ENCODE results near the gene PLEKHO2. TPM values are rescaled to one million over a fixed set of nuclear protein-coding genes. Genes with fewer than 3 reads are reported as not detected.

PLEKHO2 gene
- total RNA-seq, 1 donor from 2014 or later = 15.7 TPM

- peaks cover 12% of the 10 kb centered on the region for H3K36me3 Mint-ChIP-seq (ENCODE audit: low read depth)
- peaks cover 69% of the 10 kb centered on the region for H3K4me1 Mint-ChIP-seq
- H3K27ac Mint-ChIP-seq = peak overlapping the region; percentile 65
- peak; percentile 76 for DNase-seq
- H3K27me3 Mint-ChIP-seq = no peaks in the 10 kb centered on the region
- H3K9me3 Mint-ChIP-seq = no peaks in the 10 kb centered on the region
- H3K4me3 Mint-ChIP-seq = peak overlapping the region; percentile 88
- intact Hi-C loops (cut with micrococcal nuclease) = loop anchor here (10.0 kb wide), 2 partner anchors 142 to 342 kb away; partner anchors contain the start of genes CLPX and SPG21
Observed at GRCh38 chr15:64842096-64842939, 603 bp downstream of the PLEKHO2 start.

DNA sequence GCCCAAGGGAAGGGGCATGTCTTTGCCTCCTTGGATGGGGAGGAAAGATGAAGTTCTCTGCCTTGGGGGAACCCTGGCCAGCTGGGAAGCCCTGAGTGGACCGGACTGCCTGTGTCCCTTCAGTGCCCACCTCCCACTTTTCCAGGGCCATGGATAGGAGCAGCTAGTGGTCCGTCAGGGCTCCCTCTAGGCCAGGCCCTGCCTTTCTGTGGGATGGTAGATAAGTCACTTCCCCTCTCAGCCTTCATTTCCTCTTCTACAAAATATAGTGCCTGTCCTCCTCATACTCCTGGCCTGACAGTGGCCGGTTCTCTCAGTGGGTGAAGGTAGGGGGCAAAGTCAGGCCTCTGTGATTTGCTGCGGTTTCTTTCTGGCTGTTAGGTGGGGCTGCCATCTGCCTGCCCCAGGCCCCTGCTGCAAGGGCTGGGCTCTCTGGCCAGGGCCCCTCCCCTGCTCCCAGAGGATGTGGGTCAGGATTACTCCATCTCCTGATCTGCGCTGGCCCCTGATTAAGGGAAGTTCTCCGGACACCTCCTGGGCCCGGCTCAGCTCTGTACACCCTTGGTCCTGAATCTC lies 1.4 kb downstream of the PLEKHO2 start:
- Mint-ChIP-seq H3K4me3 (peak overlapping the region; percentile 88), H3K27me3 (no peaks in the 10 kb centered on the region), H3K4me1 (peaks cover 66% of the 10 kb centered on the region), H3K9me3 (no peaks in the 10 kb centered on the region), H3K27ac (peak overlapping the region; percentile 65), H3K36me3 (ENCODE audit: low read depth) (peaks cover 16% of the 10 kb centered on the region)
- intact Hi-C loops (cut with micrococcal nuclease) = loop anchor here (10.0 kb wide), 2 partner anchors 142 to 342 kb away; partner anchors contain the start of genes CLPX and SPG21
- DNase-seq = peak; percentile 74

DNA sequence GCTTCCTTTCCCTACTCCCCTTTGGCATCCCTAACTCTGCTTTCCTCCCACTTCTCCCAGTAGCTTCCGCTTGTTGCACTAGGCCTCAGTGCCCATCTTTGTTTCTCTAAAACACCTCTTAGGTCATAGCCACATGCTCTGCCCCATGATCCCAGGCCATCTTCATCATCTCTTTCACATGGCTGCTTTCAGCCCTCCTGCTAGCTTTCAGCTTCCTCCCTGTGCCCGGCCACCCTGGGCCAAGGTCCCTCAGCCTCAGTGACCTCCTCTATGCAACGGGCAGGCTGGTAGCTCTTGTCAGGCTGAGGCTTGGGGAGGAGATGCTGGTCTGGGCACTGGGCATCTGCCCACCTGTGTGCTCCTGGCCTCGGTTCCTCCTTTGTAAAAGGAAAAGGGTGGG lies 2.3 kb downstream of the PLEKHO2 start:
- Mint-ChIP-seq H3K4me3 (peak overlapping the region; percentile 88), H3K27ac (peak overlapping the region; percentile 83), H3K36me3 (ENCODE audit: low read depth) (peaks cover 22% of the 10 kb centered on the region), H3K9me3 (no peaks in the 10 kb centered on the region), H3K27me3 (no peaks in the 10 kb centered on the region), H3K4me1 (peaks cover 65% of the 10 kb centered on the region)
- DNase-seq = no peak
- intact Hi-C loops (cut with micrococcal nuclease) = loop anchor here (2.0 to 10.0 kb wide), 4 partner anchors 39 to 341 kb away; partner anchors contain the start of genes CLPX and SPG21

DNA sequence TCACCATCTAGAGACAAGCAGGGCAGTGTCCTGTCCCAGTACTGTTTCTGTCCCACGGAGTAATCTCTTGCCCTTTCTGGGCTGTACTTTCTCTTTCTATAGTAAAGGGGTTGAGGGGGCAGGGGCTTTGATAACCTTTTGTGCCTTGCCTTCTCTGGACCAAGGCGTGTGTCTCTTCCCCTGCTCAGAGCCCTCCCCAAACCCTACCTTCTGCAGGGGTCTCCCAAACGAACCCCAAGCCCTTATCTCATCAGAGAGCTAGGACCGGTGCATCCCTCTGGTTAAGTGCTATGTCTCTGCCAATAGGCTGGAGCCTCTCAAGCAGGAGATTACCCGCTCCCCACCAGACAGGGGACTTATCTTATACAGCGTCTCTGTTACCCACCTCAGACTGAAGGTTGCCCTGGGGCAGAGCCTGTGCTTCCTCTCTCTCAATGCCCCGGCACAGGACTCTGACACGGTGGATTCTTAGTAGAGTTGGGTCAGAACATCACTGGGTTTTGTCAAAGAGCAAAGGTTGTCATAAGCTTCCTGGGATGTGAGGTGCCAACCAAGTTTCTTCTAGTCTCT lies 2.9 kb downstream of the PLEKHO2 start:
- Mint-ChIP-seq H3K4me1 (peaks cover 62% of the 10 kb centered on the region), H3K27ac (peak overlapping the region; percentile 83), H3K27me3 (no peaks in the 10 kb centered on the region), H3K36me3 (ENCODE audit: low read depth) (peaks cover 23% of the 10 kb centered on the region), H3K9me3 (no peaks in the 10 kb centered on the region), H3K4me3 (peak overlapping the region; percentile 88)
- intact Hi-C loops (cut with micrococcal nuclease) = loop anchor here (2.0 to 10.0 kb wide), 4 partner anchors 38 to 340 kb away; partner anchors contain the start of genes CLPX and SPG21
- peak; percentile 73 for DNase-seq

DNA sequence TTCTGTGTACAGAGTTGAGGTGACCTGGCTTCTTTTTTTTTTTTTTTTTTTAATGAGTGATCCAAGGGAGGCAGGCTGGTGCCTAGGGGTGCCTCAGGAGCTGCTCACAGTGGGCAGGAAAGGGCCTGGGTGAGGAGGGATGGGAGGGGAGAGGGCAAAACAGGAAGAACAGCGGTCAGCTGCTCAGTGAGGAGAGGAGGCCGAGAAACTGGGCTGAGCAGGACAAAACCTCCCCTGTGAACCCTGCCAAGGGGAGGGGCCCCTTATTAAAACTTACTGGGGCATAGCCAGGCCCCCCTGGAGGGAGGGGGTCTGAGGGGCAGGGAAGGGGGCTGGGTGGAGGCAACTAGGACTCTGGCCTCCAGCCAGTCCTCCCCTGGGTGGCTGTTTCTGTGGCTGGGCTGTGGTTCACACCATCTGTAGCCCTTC lies 3.5 kb downstream of the PLEKHO2 start:
- H3K4me1 Mint-ChIP-seq = peaks cover 59% of the 10 kb centered on the region

DNA sequence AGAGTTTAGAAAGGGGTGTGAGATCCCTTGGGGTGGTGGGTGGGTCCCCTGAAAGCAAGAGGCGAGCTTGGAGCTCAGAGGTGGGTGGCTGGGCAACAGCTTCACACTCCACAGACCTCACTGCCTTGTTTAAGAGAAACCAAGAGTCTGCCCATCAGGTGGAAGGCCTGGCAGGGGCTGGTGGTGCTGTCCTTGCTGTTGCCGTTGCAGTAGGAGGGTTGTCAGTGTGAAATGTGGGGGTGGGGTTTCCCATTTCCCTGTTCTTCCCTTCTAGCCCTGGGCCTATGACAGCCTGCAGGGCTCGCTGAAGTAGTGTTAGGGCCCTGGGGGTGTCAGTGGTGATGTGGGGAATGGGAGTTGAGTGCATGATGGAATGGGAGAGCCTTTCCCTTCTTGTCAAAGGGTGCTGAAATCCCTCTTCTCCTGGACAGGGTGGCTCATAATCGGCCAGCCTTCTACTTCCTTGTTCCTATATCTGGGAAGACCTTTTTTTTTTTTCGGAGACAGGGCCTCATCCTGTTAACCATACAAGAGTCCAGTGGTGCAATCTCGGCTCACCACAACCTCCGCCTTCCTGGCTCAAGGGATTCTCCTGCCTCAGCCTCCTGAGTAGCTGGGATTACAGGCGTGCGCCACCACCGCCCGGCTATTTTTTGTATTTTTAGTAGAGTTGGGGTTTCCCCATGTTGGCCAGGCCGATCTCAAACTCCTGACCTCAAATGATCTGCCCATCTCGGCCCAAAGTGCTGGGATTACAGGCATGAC lies 4.3 kb downstream of the PLEKHO2 start:
- Mint-ChIP-seq H3K9me3 (no peaks in the 10 kb centered on the region), H3K4me1 (peaks cover 52% of the 10 kb centered on the region), H3K36me3 (ENCODE audit: low read depth) (peaks cover 32% of the 10 kb centered on the region), H3K4me3 (peak overlapping the region; percentile 56), H3K27ac (peak overlapping the region; percentile 75), H3K27me3 (no peaks in the 10 kb centered on the region)
- DNase-seq = no peak
- intact Hi-C loops (cut with micrococcal nuclease) = loop anchor here (2.0 to 10.0 kb wide), 4 partner anchors 37 to 339 kb away; partner anchors contain the start of genes CLPX and SPG21

More for the DNA sequence above, 3.5 kb downstream of the PLEKHO2 start:
- intact Hi-C loops (cut with micrococcal nuclease) = loop anchor here (2.0 to 10.0 kb wide), 4 partner anchors 38 to 340 kb away; partner anchors contain the start of genes CLPX and SPG21
- Mint-ChIP-seq H3K9me3 (no peaks in the 10 kb centered on the region), H3K36me3 (ENCODE audit: low read depth) (peaks cover 24% of the 10 kb centered on the region), H3K4me3 (peak overlapping the region; percentile 88), H3K27ac (peak overlapping the region; percentile 83), H3K27me3 (no peaks in the 10 kb centered on the region)
- no peak for DNase-seq

DNA sequence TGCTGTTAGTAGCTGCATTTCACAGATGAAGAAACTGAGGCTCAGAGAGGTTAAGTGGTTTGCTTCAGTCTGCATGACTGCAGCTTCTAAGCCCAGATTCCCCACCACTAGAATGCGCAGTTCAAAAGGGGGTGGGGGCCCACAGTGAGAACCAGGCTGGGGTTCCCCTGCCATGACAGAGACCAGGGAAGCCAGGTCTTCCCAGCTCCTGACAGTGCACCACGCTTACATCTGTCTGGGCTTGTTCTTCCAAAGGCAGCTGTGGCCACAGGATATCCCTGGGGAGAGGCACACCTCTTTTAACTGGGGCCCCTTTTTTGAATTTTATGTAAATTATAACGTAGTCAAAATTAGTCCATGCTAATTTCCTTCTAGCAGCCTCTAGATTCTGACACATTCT lies 5.3 kb downstream of the PLEKHO2 start:
- H3K4me3 Mint-ChIP-seq = no peak overlapping the region
- no peaks in the 10 kb centered on the region for H3K27me3 Mint-ChIP-seq
- H3K4me1 Mint-ChIP-seq = peaks cover 52% of the 10 kb centered on the region
- peaks cover 36% of the 10 kb centered on the region for H3K36me3 Mint-ChIP-seq (ENCODE audit: low read depth)
- intact Hi-C loops (cut with micrococcal nuclease) = loop anchor here (10.0 kb wide), 2 partner anchors 138 to 338 kb away; partner anchors contain the start of genes CLPX and SPG21
- H3K9me3 Mint-ChIP-seq = no peaks in the 10 kb centered on the region
- DNase-seq = no peak
- no peak overlapping the region for H3K27ac Mint-ChIP-seq

- Mint-ChIP-seq H3K4me1 (peaks cover 51% of the 10 kb centered on the region), H3K27ac (peak overlapping the region; percentile 68), H3K27me3 (no peaks in the 10 kb centered on the region), H3K36me3 (ENCODE audit: low read depth) (peaks cover 35% of the 10 kb centered on the region), H3K4me3 (no peak overlapping the region), H3K9me3 (no peaks in the 10 kb centered on the region)
- intact Hi-C loops (cut with micrococcal nuclease) = loop anchor here (10.0 kb wide), 2 partner anchors 137 to 337 kb away; partner anchors contain the start of genes CLPX and SPG21
- DNase-seq = no peak
Observed at GRCh38 chr15:64847448-64847847, 5.7 kb downstream of the PLEKHO2 start.

DNA sequence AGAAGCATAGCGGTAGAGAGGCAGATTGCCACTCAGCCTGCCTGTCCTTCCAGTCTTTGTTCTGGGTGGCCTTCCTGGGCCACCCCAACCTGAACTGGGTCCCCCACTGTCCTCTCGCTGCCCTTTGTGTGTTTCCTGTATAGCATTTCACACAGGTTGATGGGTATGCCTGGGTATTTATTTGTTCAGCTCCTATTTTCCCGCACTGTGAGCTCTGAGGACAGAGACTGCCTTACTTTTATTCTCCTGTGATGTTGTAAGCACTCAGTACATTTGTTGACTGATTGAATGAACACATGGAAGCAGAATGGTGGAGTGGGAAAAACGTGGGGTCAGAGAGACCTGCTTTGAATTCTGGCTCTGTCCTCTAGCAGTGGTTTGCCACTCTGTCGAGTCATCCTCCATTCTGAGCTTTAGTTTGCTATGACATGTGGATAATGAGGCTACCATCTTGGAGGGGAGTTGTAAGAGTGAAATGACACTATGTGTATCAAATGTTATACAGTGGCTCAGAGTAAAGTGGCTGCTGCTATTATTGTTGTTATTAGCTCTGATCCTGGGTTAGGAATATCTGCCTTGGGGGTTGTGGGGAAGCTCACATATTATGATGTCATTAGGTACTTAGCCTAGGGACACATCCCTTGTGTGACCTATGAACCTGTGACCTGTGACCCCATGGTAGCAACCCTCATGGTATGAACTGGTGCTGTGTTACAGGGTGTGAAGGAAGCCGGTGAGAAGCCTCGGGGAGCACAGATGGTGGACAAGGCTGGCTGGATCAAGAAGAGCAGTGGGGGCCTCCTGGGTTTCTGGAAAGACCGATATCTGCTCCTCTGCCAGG lies 6.4 kb downstream of the PLEKHO2 start:
- peaks cover 49% of the 10 kb centered on the region for H3K4me1 Mint-ChIP-seq
- no peak overlapping the region for H3K4me3 Mint-ChIP-seq
- intact Hi-C loops (cut with micrococcal nuclease) = loop anchor here (10.0 kb wide), 2 partner anchors 137 to 337 kb away; partner anchors contain the start of genes CLPX and SPG21
- H3K27me3 Mint-ChIP-seq = no peaks in the 10 kb centered on the region
- H3K36me3 Mint-ChIP-seq (ENCODE audit: low read depth) = peaks cover 35% of the 10 kb centered on the region
- H3K27ac Mint-ChIP-seq = peak overlapping the region; percentile 73
- no peaks in the 10 kb centered on the region for H3K9me3 Mint-ChIP-seq
- no peak for DNase-seq

DNA sequence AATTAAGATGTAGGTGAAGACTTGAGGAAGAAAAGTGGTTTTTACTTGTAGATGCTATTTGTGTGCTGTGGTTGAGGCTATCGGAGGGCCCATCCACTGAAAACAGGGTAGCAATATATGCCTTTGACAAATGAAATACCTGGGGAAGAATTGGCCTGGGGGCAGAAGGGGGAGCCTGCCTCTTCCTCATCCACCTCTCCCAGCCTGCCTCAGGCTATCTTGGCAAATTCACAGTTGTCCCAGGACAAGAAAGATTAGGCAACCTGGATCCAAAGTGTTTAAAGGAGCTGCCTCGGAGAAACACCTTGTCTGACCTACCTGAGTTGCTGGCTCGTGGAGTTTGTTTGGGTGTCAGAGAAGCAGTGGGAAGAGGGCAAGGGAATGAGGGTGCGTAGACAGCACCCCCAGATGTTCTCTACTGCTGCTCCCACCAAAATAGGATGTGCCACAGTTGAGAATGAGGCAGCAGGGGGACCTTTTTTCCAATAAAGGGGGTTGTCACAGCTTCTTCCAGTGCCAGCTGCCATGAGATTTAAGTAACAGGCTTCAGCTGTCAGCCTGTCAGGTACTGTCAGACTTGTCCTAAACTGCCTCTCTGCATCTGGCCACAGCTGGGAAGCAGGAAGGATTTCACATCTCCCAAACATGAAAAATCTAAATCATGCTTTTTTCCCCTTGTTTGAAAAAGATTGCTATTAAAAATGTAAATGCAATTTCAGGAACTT lies 9.2 kb downstream of the PLEKHO2 start:
- Mint-ChIP-seq H3K27me3 (no peaks in the 10 kb centered on the region), H3K4me1 (peaks cover 34% of the 10 kb centered on the region), H3K9me3 (no peaks in the 10 kb centered on the region), H3K36me3 (ENCODE audit: low read depth) (peaks cover 39% of the 10 kb centered on the region), H3K4me3 (no peak overlapping the region), H3K27ac (no peak overlapping the region)
- intact Hi-C loops (cut with micrococcal nuclease) = no loop called here
- DNase-seq = no peak

DNA sequence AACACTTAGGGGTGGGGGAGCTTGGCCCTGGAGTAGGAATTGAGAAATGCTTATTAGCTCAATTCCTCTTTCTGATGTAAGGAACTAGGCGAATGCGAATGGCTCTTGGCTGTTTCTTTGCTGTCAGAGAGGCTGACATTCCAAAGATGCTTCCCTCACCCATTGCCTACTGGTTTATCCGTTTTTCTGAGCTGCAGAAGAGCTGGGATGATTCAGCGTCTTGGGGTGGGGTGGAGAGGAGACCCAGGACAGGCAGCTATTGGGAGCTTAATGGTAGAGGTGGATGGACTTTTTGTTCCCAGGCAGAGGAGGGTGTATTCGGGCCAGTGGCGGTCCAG lies 9.8 kb downstream of the PLEKHO2 start:
- H3K27me3 Mint-ChIP-seq = no peaks in the 10 kb centered on the region
- H3K9me3 Mint-ChIP-seq = no peaks in the 10 kb centered on the region
- no peak for DNase-seq
- intact Hi-C loops (cut with micrococcal nuclease) = no loop called here
- peaks cover 36% of the 10 kb centered on the region for H3K4me1 Mint-ChIP-seq
- no peak overlapping the region for H3K27ac Mint-ChIP-seq
- peaks cover 42% of the 10 kb centered on the region for H3K36me3 Mint-ChIP-seq (ENCODE audit: low read depth)
- H3K4me3 Mint-ChIP-seq = no peak overlapping the region

DNA sequence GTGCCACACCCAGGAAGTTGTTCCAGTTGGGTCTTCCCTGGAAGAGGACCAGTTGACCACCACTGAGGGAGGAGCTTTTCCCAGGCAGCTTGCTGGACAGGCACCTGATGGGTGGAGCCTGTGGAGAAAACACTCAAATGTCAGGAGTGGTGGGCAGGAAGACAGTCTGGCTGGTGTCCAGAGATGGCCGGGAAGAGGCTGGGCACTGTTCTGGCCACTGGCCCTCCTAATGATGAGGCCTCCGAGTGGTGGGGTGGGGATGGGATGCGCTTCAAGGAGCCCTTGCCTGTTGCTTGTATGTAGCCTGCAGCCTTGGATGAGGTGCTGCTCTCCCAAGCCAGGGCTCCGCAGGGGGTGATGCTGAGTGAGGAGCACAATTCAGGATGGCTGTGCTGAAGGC lies 12.3 kb downstream of the PLEKHO2 start:
- DNase-seq = no peak
- intact Hi-C loops (cut with micrococcal nuclease) = no loop called here
- Mint-ChIP-seq H3K9me3 (no peaks in the 10 kb centered on the region), H3K4me3 (no peak overlapping the region), H3K36me3 (ENCODE audit: low read depth) (peaks cover 45% of the 10 kb centered on the region), H3K27me3 (no peaks in the 10 kb centered on the region), H3K27ac (no peak overlapping the region), H3K4me1 (peaks cover 33% of the 10 kb centered on the region)
